ENCODE measurements around the gene ZFAND4. TPM values are rescaled to one million over a fixed set of nuclear protein-coding genes. Genes with fewer than 3 reads are reported as not detected.

Gene ZFAND4
- total and polyA plus RNA-seq, 2 donors (not counting 3 experiments of a cell fraction or from before 2014, with no cell fraction given), result 1.5 to 7.8 TPM

DNA sequence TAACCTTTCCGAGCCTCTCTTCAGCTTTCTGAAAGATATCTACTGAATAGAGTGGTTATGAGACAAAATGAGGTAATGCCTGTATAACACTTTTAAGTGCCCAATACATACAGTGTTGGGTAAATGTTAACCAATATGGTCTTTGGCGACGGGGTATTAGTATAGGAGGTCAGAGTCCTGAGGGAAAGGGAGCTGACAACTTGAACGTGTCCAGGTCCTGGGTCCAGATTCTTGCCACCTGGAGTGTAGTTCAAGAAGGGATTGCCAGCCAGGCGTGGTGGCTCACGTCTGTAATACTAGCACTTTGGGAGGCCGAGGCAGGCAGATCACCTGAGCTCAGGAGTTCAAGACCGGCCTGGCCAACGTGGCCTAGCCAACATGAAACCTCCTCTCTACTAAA, 76.0 kb downstream of the ZFAND4 start:
- no peak overlapping the region for H2AFZ ChIP-seq (ENCODE audit: low read depth, low read length)
- H3K36me3 ChIP-seq (ENCODE audit: control insufficient read depth in 2 of 2, extremely low read depth in 1 of 2, insufficient read depth in 2 of 2, low read length in 2 of 2), result no peaks in the 10 kb centered on the region
- dilution Hi-C loops (cut with MboI; ENCODE audit: extremely low pct_ligation_motif_present, low sequenced_read_pairs) (no loop called here), intact Hi-C loops (cut with micrococcal nuclease) (loop anchor here (10.0 kb wide), 1 partner anchor 592 kb away; the partner anchor contains the start of gene ZNF22)
- H3K4me2 ChIP-seq (ENCODE audit: insufficient read depth, low read length), result no peak overlapping the region
- DNase-seq (ENCODE audit: low read depth, low spot score), result no peak
- POLR2A ChIA-PET, result no interaction called here
- no peaks in the 10 kb centered on the region for H3K9me3 ChIP-seq (replicated peaks; ENCODE audit: control insufficient read depth, insufficient read depth, low read length)
- no peak overlapping the region for H3K4me3 ChIP-seq (replicated peaks in 1 of 3; ENCODE audit: insufficient read depth in 1 of 3, low read depth in 1 of 3, low read length in 3 of 3)
- no peaks in the 10 kb centered on the region for H4K20me1 ChIP-seq (replicated peaks; ENCODE audit: control insufficient read depth, extremely low read depth, insufficient read depth, low read length)
- no peak overlapping the region for H3K9ac ChIP-seq (replicated peaks; ENCODE audit: extremely low read depth, insufficient read depth, low read length)
- CTCF ChIA-PET, result interaction anchor here (0.7 to 1.0 kb wide), 2 partner anchors 9 to 16 kb away, joined by 3 read pairs; no protein-coding TSS in a partner anchor
- no TSS peak for BruUV-seq (replicated peaks)
- TF ChIP-seq POLR2AphosphoS5 (IDR thresholded peaks at IDR 0.05; ENCODE audit: insufficient read depth, low read depth, low read length) (no peak), FOS (IDR thresholded peaks at IDR 0.05; ENCODE audit: borderline replicate concordance, insufficient read depth, low read length) (no peak), JUN (IDR thresholded peaks at IDR 0.05; ENCODE audit: borderline replicate concordance, insufficient read depth, insufficient read length, low read depth) (no peak), POLR2A (IDR thresholded peaks at IDR 0.05; ENCODE audit: low read depth, low read length) (no peak), GATA2 (IDR thresholded peaks at IDR 0.05; ENCODE audit: insufficient read depth, insufficient read length, low read depth, low read length) (no peak), EZH2 (IDR thresholded peaks at IDR 0.05; ENCODE audit: borderline replicate concordance, low read depth, low read length, severe bottlenecking) (no peak), MYC (IDR thresholded peaks at IDR 0.05; ENCODE audit: low read depth, low read length) (no peak)
- TF ChIP-seq, protein P1, sequence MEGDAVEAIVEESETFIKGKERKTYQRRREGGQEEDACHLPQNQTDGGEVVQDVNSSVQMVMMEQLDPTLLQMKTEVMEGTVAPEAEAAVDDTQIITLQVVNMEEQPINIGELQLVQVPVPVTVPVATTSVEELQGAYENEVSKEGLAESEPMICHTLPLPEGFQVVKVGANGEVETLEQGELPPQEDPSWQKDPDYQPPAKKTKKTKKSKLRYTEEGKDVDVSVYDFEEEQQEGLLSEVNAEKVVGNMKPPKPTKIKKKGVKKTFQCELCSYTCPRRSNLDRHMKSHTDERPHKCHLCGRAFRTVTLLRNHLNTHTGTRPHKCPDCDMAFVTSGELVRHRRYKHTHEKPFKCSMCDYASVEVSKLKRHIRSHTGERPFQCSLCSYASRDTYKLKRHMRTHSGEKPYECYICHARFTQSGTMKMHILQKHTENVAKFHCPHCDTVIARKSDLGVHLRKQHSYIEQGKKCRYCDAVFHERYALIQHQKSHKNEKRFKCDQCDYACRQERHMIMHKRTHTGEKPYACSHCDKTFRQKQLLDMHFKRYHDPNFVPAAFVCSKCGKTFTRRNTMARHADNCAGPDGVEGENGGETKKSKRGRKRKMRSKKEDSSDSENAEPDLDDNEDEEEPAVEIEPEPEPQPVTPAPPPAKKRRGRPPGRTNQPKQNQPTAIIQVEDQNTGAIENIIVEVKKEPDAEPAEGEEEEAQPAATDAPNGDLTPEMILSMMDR (IDR thresholded peaks at IDR 0.05; ENCODE audit: extremely low read depth in 1 of 2, insufficient read depth in 1 of 2, low read depth in 1 of 2, low read length in 2 of 2), result no peak
- TF ChIP-seq, protein P2, sequence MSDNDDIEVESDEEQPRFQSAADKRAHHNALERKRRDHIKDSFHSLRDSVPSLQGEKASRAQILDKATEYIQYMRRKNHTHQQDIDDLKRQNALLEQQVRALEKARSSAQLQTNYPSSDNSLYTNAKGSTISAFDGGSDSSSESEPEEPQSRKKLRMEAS (IDR thresholded peaks at IDR 0.05; ENCODE audit: insufficient read depth, insufficient read length), result no peak
- no peak overlapping the region for H3K27ac ChIP-seq (ENCODE audit: insufficient read depth, low read depth, low read length)
- H3K79me2 ChIP-seq (ENCODE audit: control insufficient read depth, insufficient read depth, low read length), result no peaks in the 10 kb centered on the region
- peaks cover 11% of the 10 kb centered on the region for H3K4me1 ChIP-seq (ENCODE audit: control insufficient read depth, extremely low read depth, insufficient read depth, low read length)
- FAIRE-seq, result no peak
- H3K27me3 ChIP-seq (ENCODE audit: control insufficient read depth in 2 of 2, insufficient read depth in 2 of 2, low read length in 2 of 2), result peaks cover 14 to 17% of the 10 kb centered on the region in 2 experiments
- H3K9me1 ChIP-seq (replicated peaks; ENCODE audit: control insufficient read depth, extremely low read depth, insufficient read depth, low read length), result no peaks in the 10 kb centered on the region
